HEK293 (cell line): ENCODE results near the gene CPN2.

ENCODE experiments used
- CTCF ChIA-PET: fragments of 350-600 bp; formaldehyde crosslinking; extraction: SDS; loops from one replicate; lab custom pipeline; 2021; ENCODE audit warnings: antibody characterized with exemption; lab: Yijun Ruan, JAX
- POLR2A ChIA-PET: fragments of 300-600 bp; formaldehyde crosslinking; extraction: SDS; loops from one replicate; lab custom pipeline; 2020; ENCODE audit warnings: antibody characterized with exemption, inconsistent platforms; lab: Yijun Ruan, JAX
- H3K27ac ChIP-seq: fragments of 200-500 bp; sonication (Bioruptor generic); 2 replicates; pipeline ENCODE4 v1.5.1; 2014; ENCODE audit warnings: low read depth, low read length, control low read depth, inconsistent platforms; ENCODE audit errors: extremely low read depth
- H3K36me3 ChIP-seq, 2 experiments: fragments of 200-500 bp in 1 of 2; sonication (Bioruptor generic) in 1 of 2; 1 replicate in 1 of 2; 2 replicates in 1 of 2; pipeline ENCODE4 v1.5.1; 2014 to 2017; ENCODE audit warnings: inconsistent platforms in 2 of 2, low read length in 2 of 2; ENCODE audit not compliant: control insufficient read depth in 2 of 2, insufficient read depth in 1 of 2
- H3K4me1 ChIP-seq: fragments of 200-500 bp; sonication (Bioruptor generic); 2 replicates; pipeline ENCODE4 v1.5.1; 2014; ENCODE audit warnings: mild to moderate bottlenecking, low read length, inconsistent platforms; ENCODE audit not compliant: control insufficient read depth, insufficient read depth
- H3K4me3 ChIP-seq: 2 replicates; pipeline ENCODE4 v1.5.1; 2011; ENCODE audit warnings: low read depth, mild to moderate bottlenecking, control low read depth, low read length, moderate library complexity
- H3K9me3 ChIP-seq: fragments of 200-500 bp; sonication (Bioruptor generic); 2 replicates; pipeline ENCODE4 v1.5.1; 2014; ENCODE audit warnings: low read depth, low read length, inconsistent platforms; ENCODE audit not compliant: control insufficient read depth, insufficient read depth
- GLI2 ChIP-seq: fragments of 450-650 bp; formaldehyde crosslinking; IDR thresholded peaks from 2 replicates; pipeline ENCODE4; 2017; ENCODE audit warnings: missing biosample characterization, missing genetic modification characterization, low read depth, borderline replicate concordance
- KLF1 ChIP-seq: fragments of 450-650 bp; formaldehyde crosslinking; IDR thresholded peaks from 2 replicates; pipeline ENCODE4 v1.5.1; 2016; ENCODE audit warnings: missing biosample characterization, missing genetic modification characterization
- SALL2 ChIP-seq: fragments of 450-650 bp; formaldehyde crosslinking; IDR thresholded peaks from 2 replicates; pipeline ENCODE4 v1.5.0; 2017; ENCODE audit warnings: missing biosample characterization, mild to moderate bottlenecking, missing genetic modification characterization, borderline replicate concordance
- SETDB1 ChIP-seq: IDR thresholded peaks from one replicate; pipeline ENCODE4 v1.6.1; 2017; ENCODE audit warnings: mild to moderate bottlenecking, low read length, moderate library complexity, mixed read lengths; ENCODE audit not compliant: insufficient read length
- TCF7L2 ChIP-seq: IDR thresholded peaks from 2 replicates; pipeline ENCODE4 v1.6.1; 2011; ENCODE audit warnings: low read depth, mild to moderate bottlenecking, inconsistent platforms, low read length, moderate library complexity, borderline replicate concordance
- ZNF132 ChIP-seq: fragments of 450-650 bp; formaldehyde crosslinking; IDR thresholded peaks from 2 replicates; pipeline ENCODE4 v1.5.1; 2017; ENCODE audit warnings: missing biosample characterization, missing genetic modification characterization, borderline replicate concordance
- ZNF138 ChIP-seq: fragments of 450-650 bp; formaldehyde crosslinking; IDR thresholded peaks from 2 replicates; pipeline ENCODE4 v1.5.1; 2016; ENCODE audit warnings: missing biosample characterization, missing genetic modification characterization, borderline replicate concordance
- ZNF248 ChIP-seq: fragments of 450-650 bp; formaldehyde crosslinking; IDR thresholded peaks from 2 replicates; pipeline ENCODE4 v1.5.1; 2017; ENCODE audit warnings: missing biosample characterization, missing genetic modification characterization
- ZNF266 ChIP-seq: fragments of 450-650 bp; formaldehyde crosslinking; IDR thresholded peaks from 2 replicates; pipeline ENCODE4 v1.5.1; 2016; ENCODE audit warnings: missing biosample characterization, missing genetic modification characterization, low read depth
- ZNF292 ChIP-seq: fragments of 450-650 bp; formaldehyde crosslinking; IDR thresholded peaks from 2 replicates; pipeline ENCODE4 v1.5.1; 2016; ENCODE audit warnings: low read depth, missing biosample characterization, missing genetic modification characterization, borderline replicate concordance
- ZNF324 ChIP-seq: fragments of 450-650 bp; formaldehyde crosslinking; IDR thresholded peaks from 2 replicates; pipeline ENCODE4 v1.5.1; 2016; ENCODE audit warnings: missing biosample characterization, missing genetic modification characterization
- ZNF394 ChIP-seq: fragments of 450-650 bp; formaldehyde crosslinking; IDR thresholded peaks from 2 replicates; pipeline ENCODE4 v1.5.1; 2016; ENCODE audit warnings: missing biosample characterization, missing genetic modification characterization, mild to moderate bottlenecking, moderate library complexity, borderline replicate concordance
- ZNF555 ChIP-seq: fragments of 450-650 bp; formaldehyde crosslinking; conservative IDR thresholded peaks from 2 replicates; pipeline ENCODE4 v1.5.1; 2017; ENCODE audit warnings: missing biosample characterization, mild to moderate bottlenecking, missing genetic modification characterization, inconsistent platforms
- ZNF585B ChIP-seq: fragments of 450-650 bp; formaldehyde crosslinking; IDR thresholded peaks from 2 replicates; pipeline ENCODE4 v1.5.1; 2016; ENCODE audit warnings: missing biosample characterization, missing genetic modification characterization
- ZNF626 ChIP-seq: fragments of 450-650 bp; sonication (Bioruptor Pico); formaldehyde crosslinking; IDR thresholded peaks from 2 replicates; pipeline ENCODE4 v1.5.1; 2018; ENCODE audit warnings: missing biosample characterization, missing genetic modification characterization, inconsistent platforms
- ZNF660 ChIP-seq: fragments of 450-650 bp; IDR thresholded peaks from 2 replicates; pipeline ENCODE4 v1.5.1; 2018; ENCODE audit warnings: missing biosample characterization, mild to moderate bottlenecking, missing genetic modification characterization
- ZNF677 ChIP-seq: fragments of 450-650 bp; IDR thresholded peaks from 2 replicates; pipeline ENCODE4 v1.5.0; 2018; ENCODE audit warnings: missing biosample characterization, mild to moderate bottlenecking, missing genetic modification characterization, moderate library complexity
- ZNF707 ChIP-seq: fragments of 450-650 bp; formaldehyde crosslinking; IDR thresholded peaks from 2 replicates; pipeline ENCODE4 v1.5.1; 2016; ENCODE audit warnings: missing biosample characterization, missing genetic modification characterization
- ZNF747 ChIP-seq: fragments of 450-650 bp; formaldehyde crosslinking; IDR thresholded peaks from 2 replicates; pipeline ENCODE4 v1.5.1; 2016; ENCODE audit warnings: missing biosample characterization, missing genetic modification characterization
- ZSCAN16 ChIP-seq: fragments of 450-650 bp; formaldehyde crosslinking; IDR thresholded peaks from 2 replicates; pipeline ENCODE4 v1.5.1; 2016; ENCODE audit warnings: missing biosample characterization, missing genetic modification characterization
- TF ChIP-seq, protein P1 (sequence below): fragments of 450-650 bp; formaldehyde crosslinking; IDR thresholded peaks from 2 replicates; pipeline ENCODE4 v1.5.1; 2016; ENCODE audit warnings: missing biosample characterization, missing genetic modification characterization
- TF ChIP-seq, protein P2 (sequence below): fragments of 450-650 bp; formaldehyde crosslinking; IDR thresholded peaks from 2 replicates; pipeline ENCODE4 v1.5.1; 2016; ENCODE audit warnings: missing biosample characterization, missing genetic modification characterization
- TF ChIP-seq, protein P3 (sequence below): fragments of 450-650 bp; formaldehyde crosslinking; IDR thresholded peaks from 2 replicates; pipeline ENCODE4 v1.5.1; 2016; ENCODE audit warnings: missing biosample characterization, missing genetic modification characterization
- TF ChIP-seq, protein P4 (sequence below): fragments of 450-650 bp; formaldehyde crosslinking; IDR thresholded peaks from 2 replicates; pipeline ENCODE4; 2016; ENCODE audit warnings: missing biosample characterization, missing genetic modification characterization
- TF ChIP-seq, protein P5 (sequence below): fragments of 450-650 bp; formaldehyde crosslinking; IDR thresholded peaks from 2 replicates; pipeline ENCODE4 v1.5.1; 2016; ENCODE audit warnings: missing biosample characterization, missing genetic modification characterization, low read depth

The CPN2 gene

DNA sequence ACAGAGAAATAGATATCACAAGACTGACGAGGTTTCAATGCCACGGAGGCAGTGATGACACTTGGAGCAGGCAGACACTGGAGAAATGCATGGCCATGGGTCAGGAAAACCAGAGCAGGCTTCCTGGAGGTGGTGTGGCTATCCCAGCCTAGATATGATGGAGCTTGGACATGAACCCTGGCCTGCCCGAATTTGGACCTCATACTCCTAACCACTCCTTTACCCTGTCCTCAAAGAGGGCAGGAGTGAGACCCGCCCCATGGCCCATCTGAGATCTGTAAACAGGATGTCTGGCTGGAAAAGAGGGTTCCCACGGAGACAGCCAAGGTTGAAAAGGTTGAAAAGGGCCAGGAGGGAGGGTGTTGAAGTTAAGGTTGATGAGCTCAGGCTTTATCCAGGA lies 31.0 kb downstream of the CPN2 start:
- no peak overlapping the region for H3K27ac ChIP-seq
- H3K4me3 ChIP-seq, result no peak overlapping the region
- CTCF ChIA-PET, result no interaction called here
- POLR2A ChIA-PET, result interaction anchor here (0.9 kb wide), 1 partner anchor 183 kb away, joined by 3 read pairs; no protein-coding TSS in a partner anchor
- no peaks in the 10 kb centered on the region for H3K36me3 ChIP-seq
- H3K9me3 ChIP-seq, result no peaks in the 10 kb centered on the region
- H3K4me1 ChIP-seq, result no peaks in the 10 kb centered on the region; the same call in 1 of the 2 replicates
- no peak for TF ChIP-seq GLI2 (tag by site-specific recombination)
- TF ChIP-seq ZNF747, result no peak
- TF ChIP-seq ZNF394 (tag by site-specific recombination), result no peak
- no peak for TF ChIP-seq ZNF292 (tag by site-specific recombination)
- TF ChIP-seq ZNF660, result no peak
- TF ChIP-seq, protein P1, sequence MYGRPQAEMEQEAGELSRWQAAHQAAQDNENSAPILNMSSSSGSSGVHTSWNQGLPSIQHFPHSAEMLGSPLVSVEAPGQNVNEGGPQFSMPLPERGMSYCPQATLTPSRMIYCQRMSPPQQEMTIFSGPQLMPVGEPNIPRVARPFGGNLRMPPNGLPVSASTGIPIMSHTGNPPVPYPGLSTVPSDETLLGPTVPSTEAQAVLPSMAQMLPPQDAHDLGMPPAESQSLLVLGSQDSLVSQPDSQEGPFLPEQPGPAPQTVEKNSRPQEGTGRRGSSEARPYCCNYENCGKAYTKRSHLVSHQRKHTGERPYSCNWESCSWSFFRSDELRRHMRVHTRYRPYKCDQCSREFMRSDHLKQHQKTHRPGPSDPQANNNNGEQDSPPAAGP (tag by site-specific recombination), result no peak
- no peak for TF ChIP-seq TCF7L2
- TF ChIP-seq ZNF677 (tag by site-specific recombination), result no peak
- no peak for TF ChIP-seq ZSCAN16 (tag by site-specific recombination)

DNA sequence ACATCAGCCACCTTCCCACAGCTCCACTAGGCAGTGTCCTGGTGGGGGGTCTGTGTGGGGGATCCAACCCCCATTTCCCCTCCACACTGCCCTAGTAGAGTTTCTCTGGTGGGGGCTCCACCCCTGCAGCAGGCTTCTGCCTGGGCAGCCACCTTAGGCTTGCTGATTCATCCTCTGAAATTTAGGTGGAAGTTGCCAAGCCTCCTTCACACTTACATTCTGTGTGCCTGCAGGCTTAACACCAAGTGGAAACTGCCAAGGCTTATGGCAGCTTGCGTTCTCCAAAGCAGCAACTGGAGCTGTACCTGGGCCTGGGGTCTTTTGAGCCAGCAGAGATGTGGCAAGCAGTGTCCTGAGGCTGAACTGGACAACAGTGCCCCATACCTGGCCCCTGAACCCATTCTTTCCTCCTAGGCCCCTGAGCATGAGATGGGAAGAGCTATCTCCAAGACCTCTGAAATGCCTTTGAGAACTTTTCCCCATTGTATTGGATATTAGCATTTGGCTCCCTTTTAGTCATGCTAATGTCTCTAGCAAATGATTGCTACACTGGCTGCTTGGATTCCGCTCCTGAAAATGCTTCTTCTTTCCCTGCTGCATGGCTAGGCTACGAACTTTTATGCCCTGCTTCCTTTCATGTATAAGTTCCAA lies 32.5 kb downstream of the CPN2 start:
- ChIA-PET CTCF (interaction anchor here (3.4 kb wide), 1 partner anchor 539 kb away, joined by 40 read pairs; no protein-coding TSS in a partner anchor), POLR2A (no interaction called here)
- Histone ChIP-seq H3K27ac (no peak overlapping the region), H3K4me1 (no peaks in the 10 kb centered on the region; the same call in 1 of the 2 replicates), H3K4me3 (no peak overlapping the region), H3K36me3 (no peaks in the 10 kb centered on the region), H3K9me3 (no peaks in the 10 kb centered on the region)
- peak; percentile 65 for TF ChIP-seq ZNF585B (tag by site-specific recombination)
- peak; percentile 80 for TF ChIP-seq SETDB1
- no peak for TF ChIP-seq ZNF626 (tag by site-specific recombination)

DNA sequence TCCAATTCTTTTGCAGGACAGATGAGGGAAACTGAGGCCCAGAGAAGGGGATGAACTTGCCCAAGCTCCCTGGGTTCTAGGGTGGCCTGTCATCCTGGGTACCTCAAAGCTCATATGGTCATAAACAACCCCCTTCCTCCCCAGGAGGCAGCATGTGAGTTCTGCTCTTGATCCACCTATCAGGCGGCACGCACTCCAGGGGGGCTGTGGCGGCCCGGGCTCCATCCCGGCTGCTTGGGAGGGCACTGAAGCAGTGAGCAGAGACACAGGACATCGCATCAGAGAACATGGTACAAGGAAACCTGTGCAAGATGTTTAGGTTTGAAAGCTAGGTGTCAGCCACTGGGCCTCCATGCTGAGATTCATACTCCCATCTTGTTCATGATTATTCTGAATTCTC lies 34.2 kb downstream of the CPN2 start:
- H3K4me3 ChIP-seq, result no peak overlapping the region
- POLR2A ChIA-PET, result interaction anchor here (6.0 kb wide), 1 partner anchor 179 kb away, joined by 145 read pairs; the partner anchor contains the start of gene HES1
- no peaks in the 10 kb centered on the region for H3K36me3 ChIP-seq
- no peak overlapping the region for H3K27ac ChIP-seq
- no peaks in the 10 kb centered on the region; the same call in 1 of the 2 replicates for H3K4me1 ChIP-seq
- CTCF ChIA-PET, result interaction anchor here (1.3 to 3.8 kb wide), 8 partner anchors 11 to 653 kb away, joined by 6 to 40 read pairs (median 10); partner anchors contain the start of gene HES1
- no peaks in the 10 kb centered on the region for H3K9me3 ChIP-seq
- no peak for TF ChIP-seq SALL2 (tag by site-specific recombination)
- no peak for TF ChIP-seq ZNF248 (tag by site-specific recombination)
- TF ChIP-seq, protein P1 (tag by site-specific recombination), result no peak
- TF ChIP-seq ZNF132 (tag by site-specific recombination), result no peak
- TF ChIP-seq, protein P2, sequence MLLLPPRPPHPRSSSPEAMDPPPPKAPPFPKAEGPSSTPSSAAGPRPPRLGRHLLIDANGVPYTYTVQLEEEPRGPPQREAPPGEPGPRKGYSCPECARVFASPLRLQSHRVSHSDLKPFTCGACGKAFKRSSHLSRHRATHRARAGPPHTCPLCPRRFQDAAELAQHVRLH (tag by site-specific recombination), result no peak
- TF ChIP-seq, protein P3, sequence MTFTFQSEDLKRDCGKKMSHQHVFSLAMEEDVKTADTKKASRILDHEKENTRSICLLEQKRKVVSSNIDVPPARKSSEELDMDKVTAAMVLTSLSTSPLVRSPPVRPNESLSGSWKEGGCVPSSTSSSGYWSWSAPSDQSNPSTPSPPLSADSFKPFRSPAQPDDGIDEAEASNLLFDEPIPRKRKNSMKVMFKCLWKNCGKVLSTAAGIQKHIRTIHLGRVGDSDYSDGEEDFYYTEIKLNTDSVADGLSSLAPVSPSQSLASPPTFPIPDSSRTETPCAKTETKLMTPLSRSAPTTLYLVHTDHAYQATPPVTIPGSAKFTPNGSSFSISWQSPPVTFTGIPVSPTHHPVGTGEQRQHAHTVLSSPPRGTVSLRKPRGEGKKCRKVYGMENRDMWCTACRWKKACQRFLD (tag by site-specific recombination), result no peak
- no peak for TF ChIP-seq ZNF555 (tag by site-specific recombination)
- no peak for TF ChIP-seq ZNF324 (tag by site-specific recombination)
- no peak for TF ChIP-seq ZNF707 (tag by site-specific recombination)
- TF ChIP-seq, protein P4, sequence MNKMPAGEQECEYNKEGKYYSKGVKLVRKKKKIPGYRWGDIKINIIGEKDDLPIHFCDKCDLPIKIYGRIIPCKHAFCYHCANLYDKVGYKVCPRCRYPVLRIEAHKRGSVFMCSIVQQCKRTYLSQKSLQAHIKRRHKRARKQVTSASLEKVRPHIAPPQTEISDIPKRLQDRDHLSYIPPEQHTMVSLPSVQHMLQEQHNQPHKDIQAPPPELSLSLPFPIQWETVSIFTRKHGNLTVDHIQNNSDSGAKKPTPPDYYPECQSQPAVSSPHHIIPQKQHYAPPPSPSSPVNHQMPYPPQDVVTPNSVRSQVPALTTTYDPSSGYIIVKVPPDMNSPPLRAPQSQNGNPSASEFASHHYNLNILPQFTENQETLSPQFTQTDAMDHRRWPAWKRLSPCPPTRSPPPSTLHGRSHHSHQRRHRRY (tag by site-specific recombination), result no peak
- TF ChIP-seq ZNF266 (tag by site-specific recombination), result no peak
- no peak for TF ChIP-seq ZNF138 (tag by site-specific recombination)
- TF ChIP-seq, protein P5, sequence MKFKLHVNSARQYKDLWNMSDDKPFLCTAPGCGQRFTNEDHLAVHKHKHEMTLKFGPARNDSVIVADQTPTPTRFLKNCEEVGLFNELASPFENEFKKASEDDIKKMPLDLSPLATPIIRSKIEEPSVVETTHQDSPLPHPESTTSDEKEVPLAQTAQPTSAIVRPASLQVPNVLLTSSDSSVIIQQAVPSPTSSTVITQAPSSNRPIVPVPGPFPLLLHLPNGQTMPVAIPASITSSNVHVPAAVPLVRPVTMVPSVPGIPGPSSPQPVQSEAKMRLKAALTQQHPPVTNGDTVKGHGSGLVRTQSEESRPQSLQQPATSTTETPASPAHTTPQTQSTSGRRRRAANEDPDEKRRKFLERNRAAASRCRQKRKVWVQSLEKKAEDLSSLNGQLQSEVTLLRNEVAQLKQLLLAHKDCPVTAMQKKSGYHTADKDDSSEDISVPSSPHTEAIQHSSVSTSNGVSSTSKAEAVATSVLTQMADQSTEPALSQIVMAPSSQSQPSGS (tag by site-specific recombination), result no peak
- no peak for TF ChIP-seq KLF1 (tag by site-specific recombination)
